ENCODE data around the gene SYCP1. TPM values are rescaled to one million over a fixed set of nuclear protein-coding genes. Genes with fewer than 3 reads are reported as not detected.

Gene SYCP1
- total and polyA plus RNA-seq, 2 of the 8 experiments (the other 6 are each of a cell fraction or from before 2014, with no cell fraction given) = 0.11 to 0.26 TPM

DNA sequence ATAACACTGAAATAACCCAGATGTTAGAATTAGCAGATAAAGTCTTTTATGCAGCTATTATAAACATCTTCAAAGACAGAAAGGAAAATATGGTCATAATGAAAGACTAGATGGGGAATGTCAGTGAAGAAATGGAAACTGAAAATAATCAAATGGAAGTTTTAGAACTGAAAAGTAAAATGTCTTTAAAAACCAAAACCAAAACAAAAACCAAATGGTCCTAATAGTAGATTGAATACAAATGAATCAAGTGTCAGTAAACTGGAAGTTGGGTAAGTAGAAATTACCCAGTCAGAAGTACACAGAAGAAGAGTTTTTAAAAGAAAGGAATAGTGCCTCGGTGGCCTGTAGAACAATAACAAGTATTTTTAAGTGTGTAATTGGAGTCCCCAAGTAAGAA is 72.7 kb downstream of the SYCP1 start:
- Histone ChIP-seq H4K91ac (replicated peaks; ENCODE audit: insufficient read length, low read length) (no peak overlapping the region), H2BK15ac (ENCODE audit: low read length) (no peak overlapping the region), H2BK5ac (ENCODE audit: low read depth, low read length) (no peak overlapping the region), H3K18ac (ENCODE audit: extremely low read depth, low read length) (no peak overlapping the region), H4K5ac (ENCODE audit: insufficient read length, low read depth, low read length) (no peak overlapping the region), H3K14ac (ENCODE audit: insufficient read length) (no peak overlapping the region), H3K79me1 (ENCODE audit: low read depth, low read length) (no peaks in the 10 kb centered on the region), H3K27me3 (replicated peaks in 1 of 4; ENCODE audit: control insufficient read depth in 3 of 4, extremely low read depth in 1 of 4, insufficient read depth in 3 of 4, low read length in 3 of 4) (no peaks in the 10 kb centered on the region), H2AK5ac (ENCODE audit: low read depth, low read length) (no peak overlapping the region), H3K23me2 (ENCODE audit: low read depth, low read length) (no peaks in the 10 kb centered on the region), H3K4me3 (ENCODE audit: extremely low read depth in 1 of 4, insufficient read depth in 2 of 4, low read depth in 3 of 4, low read length in 4 of 4) (no peak overlapping the region), H2BK120ac (replicated peaks; ENCODE audit: low read depth, low read length) (no peak overlapping the region), H2AFZ (ENCODE audit: low read length) (no peak overlapping the region), H3K4me2 (ENCODE audit: insufficient read depth in 1 of 2, low read depth in 2 of 2, low read length in 2 of 2) (no peak overlapping the region), H3K56ac (replicated peaks; ENCODE audit: insufficient read length, low read depth, low read length) (no peak overlapping the region), H2BK12ac (ENCODE audit: low read depth, low read length) (no peak overlapping the region), H4K8ac (ENCODE audit: extremely low read depth, insufficient read depth, low read length) (no peak overlapping the region), H3K4ac (replicated peaks; ENCODE audit: insufficient read length, low read depth, low read length) (no peak overlapping the region), H2BK20ac (ENCODE audit: low read length) (no peak overlapping the region), H4K20me1 (replicated peaks in 1 of 2; ENCODE audit: control insufficient read depth in 1 of 2, insufficient read depth in 2 of 2, low read length in 2 of 2) (no peaks in the 10 kb centered on the region), H3K9ac (replicated peaks in 1 of 4; ENCODE audit: extremely low read depth in 1 of 4, low read depth in 3 of 4, low read length in 3 of 4) (no peak overlapping the region), H3K23ac (ENCODE audit: insufficient read length) (no peak overlapping the region), H3K9me3 (ENCODE audit: insufficient read depth in 2 of 2, low read depth in 1 of 2, low read length in 1 of 2) (peaks cover 2% of the 10 kb centered on the region in 2 experiments; a peak in 3 of 4 replicates), H3K79me2 (ENCODE audit: control insufficient read depth in 1 of 2, insufficient read depth in 2 of 2, low read length in 2 of 2) (no peaks in the 10 kb centered on the region), H3K4me1 (replicated peaks in 1 of 4; ENCODE audit: control insufficient read depth in 3 of 4, insufficient read depth in 4 of 4, low read length in 3 of 4) (no peaks in the 10 kb centered on the region), H3K27ac (ENCODE audit: low read depth, low read length) (no peak overlapping the region), H3K36me3 (ENCODE audit: control insufficient read depth in 2 of 4, insufficient read depth in 4 of 4, low read length in 3 of 4) (no peaks in the 10 kb centered on the region)
- DNase-seq (ENCODE audit: low read depth in 1 of 2, low spot score in 2 of 2) (no peak), FAIRE-seq (no peak)
- 94% methylated on average over 1 of the region's 1 CpG; no CpG with 5 or more reads in 1 of the 2 experiments for whole genome bisulfite sequencing, 2 experiments (ENCODE audit: extremely low coverage in 1 of 2, insufficient coverage in 1 of 2, insufficient read length in 1 of 2, insufficient replicate concordance in 2 of 2, low coverage in 1 of 2, low lambda C conversion rate in 2 of 2, missing lambda C conversion rate in 1 of 2)
- CTCF ChIA-PET (ENCODE audit: partially characterized antibody) = interaction anchor here (0.6 kb wide), 1 partner anchor 779 kb away, joined by 3 read pairs; no protein-coding TSS in a partner anchor
- POLR2A ChIA-PET (ENCODE audit: partially characterized antibody) = no interaction called here
- TF ChIP-seq EZH2 (IDR thresholded peaks at IDR 0.05; ENCODE audit: low read depth, low read length, severe bottlenecking) (no peak), KDM4A (IDR thresholded peaks at IDR 0.05; ENCODE audit: low read depth, low read length, severe bottlenecking) (no peak), GTF2F1 (IDR thresholded peaks at IDR 0.05; ENCODE audit: borderline replicate concordance, low read depth, low read length) (no peak), FOSL1 (IDR thresholded peaks at IDR 0.05; ENCODE audit: insufficient read depth, low read depth, low read length) (no peak), POLR2A (IDR thresholded peaks at IDR 0.05; ENCODE audit: control extremely low read depth in 1 of 2, low read depth in 2 of 2, low read length in 2 of 2) (no peak), RNF2 (IDR thresholded peaks at IDR 0.05; ENCODE audit: borderline replicate concordance, low read depth, low read length, missing control alignments, poor library complexity, severe bottlenecking) (no peak), POLR2AphosphoS5 (IDR thresholded peaks at IDR 0.05; ENCODE audit: low read depth, low read length) (no peak), TEAD4 (IDR thresholded peaks at IDR 0.05; ENCODE audit: low read depth, low read length) (no peak), RBBP5 (IDR thresholded peaks at IDR 0.05; ENCODE audit: borderline replicate concordance, low read depth, low read length) (no peak), BRCA1 (IDR thresholded peaks at IDR 0.05; ENCODE audit: low read depth, low read length) (no peak), ZNF274 (IDR thresholded peaks at IDR 0.05; ENCODE audit: borderline replicate concordance, extremely low read depth, low read length) (no peak), RXRA (IDR thresholded peaks at IDR 0.05; ENCODE audit: insufficient read depth, low read depth, low read length) (no peak), TAF7 (optimal IDR thresholded peaks at IDR 0.05; ENCODE audit: borderline replicate concordance, low read depth, low read length) (no peak)
- TF ChIP-seq, protein P1, sequence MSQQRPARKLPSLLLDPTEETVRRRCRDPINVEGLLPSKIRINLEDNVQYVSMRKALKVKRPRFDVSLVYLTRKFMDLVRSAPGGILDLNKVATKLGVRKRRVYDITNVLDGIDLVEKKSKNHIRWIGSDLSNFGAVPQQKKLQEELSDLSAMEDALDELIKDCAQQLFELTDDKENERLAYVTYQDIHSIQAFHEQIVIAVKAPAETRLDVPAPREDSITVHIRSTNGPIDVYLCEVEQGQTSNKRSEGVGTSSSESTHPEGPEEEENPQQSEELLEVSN (IDR thresholded peaks at IDR 0.05) = no peak
